H9 (cell line): ENCODE data around the gene CFAP65. TPM values are rescaled to one million over a fixed set of nuclear protein-coding genes. Genes with fewer than 3 reads are reported as not detected.

ENCODE experiments used
- DNase-seq: peaks from one replicate; pipeline ENCODE4 v3.0.0-alpha.2; 2017
- H2AFZ ChIP-seq: one replicate; pipeline ENCODE4 v1.6.1; 2013; ENCODE audit warnings: mild to moderate bottlenecking, low read length, control low read depth, moderate library complexity
- H2AK5ac ChIP-seq: 2 replicates; pipeline ENCODE4 v1.6.1; 2013; ENCODE audit warnings: low read length, control low read depth, mixed read lengths; ENCODE audit not compliant: insufficient read length
- H2BK120ac ChIP-seq: one replicate; pipeline ENCODE4 v1.6.1; 2013; ENCODE audit warnings: low read depth, mild to moderate bottlenecking, low read length, control low read depth, inconsistent platforms; ENCODE audit not compliant: poor library complexity, severe bottlenecking
- H2BK12ac ChIP-seq: 2 replicates; pipeline ENCODE4 v1.6.1; 2013; ENCODE audit warnings: low read length, control low read depth, mixed read lengths, low read depth; ENCODE audit not compliant: insufficient read length
- H2BK15ac ChIP-seq: 2 replicates; pipeline ENCODE4 v1.6.1; 2013; ENCODE audit warnings: low read depth, low read length, control low read depth
- H2BK20ac ChIP-seq: one replicate; pipeline ENCODE4 v1.6.1; 2013; ENCODE audit warnings: low read depth, mild to moderate bottlenecking, low read length, control low read depth, inconsistent platforms; ENCODE audit not compliant: poor library complexity, severe bottlenecking
- H2BK5ac ChIP-seq: 2 replicates; pipeline ENCODE4 v1.6.1; 2013; ENCODE audit warnings: low read length, control low read depth, mixed read lengths; ENCODE audit not compliant: insufficient read length
- H3K14ac ChIP-seq: 2 replicates; pipeline ENCODE4 v1.6.1; 2013; ENCODE audit warnings: low read length, control low read depth; ENCODE audit not compliant: insufficient read depth
- H3K18ac ChIP-seq: 2 replicates; pipeline ENCODE4 v1.6.1; 2013; ENCODE audit warnings: low read depth, mild to moderate bottlenecking, mixed read lengths, low read length, control low read depth; ENCODE audit not compliant: insufficient read length
- H3K23ac ChIP-seq: 2 replicates; pipeline ENCODE4 v1.6.1; 2013; ENCODE audit warnings: low read length, control low read depth, mixed read lengths, low read depth; ENCODE audit not compliant: insufficient read length
- H3K23me2 ChIP-seq: 2 replicates; pipeline ENCODE4 v1.6.1; 2013; ENCODE audit warnings: low read depth, mild to moderate bottlenecking, mixed read lengths, low read length, control low read depth; ENCODE audit not compliant: insufficient read length, poor library complexity, severe bottlenecking
- H3K27ac ChIP-seq: 2 replicates; pipeline ENCODE4 v1.5.1; 2013; ENCODE audit warnings: low read length, control low read depth, mixed read lengths, low read depth; ENCODE audit not compliant: insufficient read length
- H3K27me3 ChIP-seq: 2 replicates; pipeline ENCODE4 v1.6.1; 2013; ENCODE audit warnings: low read length, control low read depth, inconsistent platforms; ENCODE audit not compliant: insufficient read depth
- H3K4ac ChIP-seq: 2 replicates; pipeline ENCODE4 v1.6.1; 2013; ENCODE audit warnings: low read depth, mild to moderate bottlenecking, control low read depth, inconsistent platforms, low read length, moderate library complexity
- H3K4me1 ChIP-seq: 2 replicates; pipeline ENCODE4 v1.6.1; 2013; ENCODE audit warnings: low read length, control low read depth, inconsistent platforms; ENCODE audit not compliant: insufficient read depth
- H3K4me2 ChIP-seq: 2 replicates; pipeline ENCODE4 v1.6.1; 2013; ENCODE audit warnings: low read length, control low read depth, mixed read lengths; ENCODE audit not compliant: insufficient read length, insufficient read depth
- H3K56ac ChIP-seq: 2 replicates; pipeline ENCODE4 v1.6.1; 2013; ENCODE audit warnings: low read depth, mild to moderate bottlenecking, mixed read lengths, low read length, control low read depth; ENCODE audit not compliant: insufficient read length
- H3K79me1 ChIP-seq: 2 replicates; pipeline ENCODE4 v1.6.1; 2013; ENCODE audit warnings: low read depth, mild to moderate bottlenecking, moderate library complexity, low read length, control low read depth, inconsistent platforms; ENCODE audit not compliant: insufficient read depth, poor library complexity, severe bottlenecking
- H3K79me2 ChIP-seq: 2 replicates; pipeline ENCODE4 v1.6.1; 2013; ENCODE audit warnings: low read length, control low read depth, inconsistent platforms; ENCODE audit not compliant: insufficient read depth
- H3K9ac ChIP-seq: 2 replicates; pipeline ENCODE4 v1.6.1; 2013; ENCODE audit warnings: low read length, control low read depth, mixed read lengths; ENCODE audit not compliant: insufficient read length; ENCODE audit errors: extremely low read depth
- H3K9me3 ChIP-seq: one replicate; pipeline ENCODE4 v1.6.1; 2013; ENCODE audit warnings: low read depth, low read length, inconsistent platforms; ENCODE audit not compliant: control insufficient read depth
- H3T11ph ChIP-seq: one replicate; pipeline ENCODE4 v1.6.1; 2013; ENCODE audit warnings: mild to moderate bottlenecking, low read length, control low read depth, inconsistent platforms
- H4K20me1 ChIP-seq: one replicate; pipeline ENCODE4 v1.6.1; 2013; ENCODE audit not compliant: control insufficient read depth, insufficient read length, insufficient read depth
- H4K5ac ChIP-seq: 2 replicates; pipeline ENCODE4 v1.6.1; 2013; ENCODE audit warnings: low read depth, mild to moderate bottlenecking, mixed read lengths, low read length, control low read depth; ENCODE audit not compliant: insufficient read length
- H4K8ac ChIP-seq: replicated peaks from 2 replicates; pipeline ENCODE4 v1.6.1; 2013; ENCODE audit warnings: low read length, control low read depth, mixed read lengths, low read depth; ENCODE audit not compliant: insufficient read length
- H4K91ac ChIP-seq: 2 replicates; pipeline ENCODE4 v1.6.1; 2013; ENCODE audit warnings: low read depth, mild to moderate bottlenecking, moderate library complexity, mixed read lengths, low read length, control low read depth; ENCODE audit not compliant: insufficient read length
- H3K27ac Mint-ChIP-seq, 3 experiments: 2 replicates in 2 of 3; 3 replicates in 1 of 3; pipeline ENCODE4 v1.8.0; 2020 to 2021; ENCODE audit warnings: mixed read lengths in 3 of 3, mild to moderate bottlenecking in 1 of 3, moderate library complexity in 1 of 3
- H3K27me3 Mint-ChIP-seq: 2 replicates; pipeline ENCODE4 v1.8.0; 2021; ENCODE audit warnings: low read depth, mild to moderate bottlenecking, moderate library complexity, mixed read lengths
- H3K36me3 Mint-ChIP-seq, 3 experiments: 2 replicates in 2 of 3; 3 replicates in 1 of 3; pipeline ENCODE4 v1.8.0; 2020 to 2021; ENCODE audit warnings: low read depth in 3 of 3, mixed read lengths in 3 of 3; ENCODE audit not compliant: insufficient read depth in 1 of 3
- H3K4me1 Mint-ChIP-seq, 2 experiments: 2 replicates each; pipeline ENCODE4 v1.8.0; 2020; ENCODE audit warnings: mixed read lengths in 2 of 2
- H3K4me3 Mint-ChIP-seq, 2 experiments: 2 replicates in 1 of 2; 3 replicates in 1 of 2; pipeline ENCODE4 v1.8.0; 2020 to 2021; ENCODE audit warnings: mild to moderate bottlenecking in 2 of 2, mixed read lengths in 2 of 2, moderate library complexity in 1 of 2
- H3K9me3 Mint-ChIP-seq, 2 experiments: 2 replicates in 1 of 2; 3 replicates in 1 of 2; pipeline ENCODE4 v1.8.0; 2020; ENCODE audit warnings: mild to moderate bottlenecking in 2 of 2, mixed read lengths in 2 of 2, moderate library complexity in 1 of 2
- WGBS: extraction: QIAGEN DNeasy Blood & Tissue Kit; methylation state at CpG from one replicate; pipeline ENCODE4 v1.1.7; 2013; ENCODE audit warnings: missing lambda C conversion rate, low lambda C conversion rate, mixed read lengths; ENCODE audit not compliant: insufficient read length; ENCODE audit errors: extremely low coverage; 5-methylcytosine and 5-hydroxymethylcytosine counted together
- total RNA-seq: library from RNA; stranded (reverse); gene quantifications from 2 replicates; pipeline ENCODE4 v1.2.1, GENCODE V29; 2021
- TF ChIP-seq, protein P1 (sequence below): fragments of 200-600 bp; sonication (generic); conservative IDR thresholded peaks from 3 replicates; pipeline ENCODE4 v1.8.0; 2021; ENCODE audit warnings: antibody characterized with exemption, mild to moderate bottlenecking

The CFAP65 gene
- total RNA-seq, 1 experiment from 2014 or later = 0.20 TPM

GRCh38 chr2:218970894-218971293 is 70.4 kb downstream of the CFAP65 start:
- Histone ChIP-seq H3K18ac (no peak overlapping the region), H3K4ac (no peak overlapping the region), H3K27me3 (peaks cover 5% of the 10 kb centered on the region), H3K23me2 (no peaks in the 10 kb centered on the region), H3K9ac (no peak overlapping the region), H3K4me2 (no peak overlapping the region), H2AK5ac (no peak overlapping the region), H4K8ac (no peak overlapping the region), H3K4me1 (no peaks in the 10 kb centered on the region), H3K79me1 (no peaks in the 10 kb centered on the region), H3K79me2 (no peaks in the 10 kb centered on the region), H3K9me3 (no peaks in the 10 kb centered on the region), H4K91ac (no peak overlapping the region), H3K27ac (no peak overlapping the region), H2BK12ac (no peak overlapping the region), H3K14ac (no peak overlapping the region), H3K56ac (no peak overlapping the region), H2BK15ac (no peak overlapping the region), H3K23ac (no peak overlapping the region), H4K5ac (no peak overlapping the region), H2AFZ (no peak overlapping the region), H2BK5ac (no peak overlapping the region), H3T11ph (no peak overlapping the region), H2BK20ac (no peak overlapping the region), H4K20me1 (no peaks in the 10 kb centered on the region), H2BK120ac (no peak overlapping the region)
- no CpG with 5 or more reads among the region's 1 CpG for WGBS
- Mint-ChIP-seq H3K4me3 (no peak overlapping the region), H3K27ac (no peak overlapping the region), H3K4me1 (0 out of 4 replicates have a peak, but pooled peaks cover 0 to 4% of the 10 kb centered on the region in 2 experiments), H3K27me3 (peaks cover 84% of the 10 kb centered on the region), H3K9me3 (no peaks in the 10 kb centered on the region), H3K36me3 (no peaks in the 10 kb centered on the region)
- TF ChIP-seq, protein P1, sequence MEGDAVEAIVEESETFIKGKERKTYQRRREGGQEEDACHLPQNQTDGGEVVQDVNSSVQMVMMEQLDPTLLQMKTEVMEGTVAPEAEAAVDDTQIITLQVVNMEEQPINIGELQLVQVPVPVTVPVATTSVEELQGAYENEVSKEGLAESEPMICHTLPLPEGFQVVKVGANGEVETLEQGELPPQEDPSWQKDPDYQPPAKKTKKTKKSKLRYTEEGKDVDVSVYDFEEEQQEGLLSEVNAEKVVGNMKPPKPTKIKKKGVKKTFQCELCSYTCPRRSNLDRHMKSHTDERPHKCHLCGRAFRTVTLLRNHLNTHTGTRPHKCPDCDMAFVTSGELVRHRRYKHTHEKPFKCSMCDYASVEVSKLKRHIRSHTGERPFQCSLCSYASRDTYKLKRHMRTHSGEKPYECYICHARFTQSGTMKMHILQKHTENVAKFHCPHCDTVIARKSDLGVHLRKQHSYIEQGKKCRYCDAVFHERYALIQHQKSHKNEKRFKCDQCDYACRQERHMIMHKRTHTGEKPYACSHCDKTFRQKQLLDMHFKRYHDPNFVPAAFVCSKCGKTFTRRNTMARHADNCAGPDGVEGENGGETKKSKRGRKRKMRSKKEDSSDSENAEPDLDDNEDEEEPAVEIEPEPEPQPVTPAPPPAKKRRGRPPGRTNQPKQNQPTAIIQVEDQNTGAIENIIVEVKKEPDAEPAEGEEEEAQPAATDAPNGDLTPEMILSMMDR = no peak
- no peak for DNase-seq
